ENCODE results near the gene WWTR1. TPM values are rescaled to one million over a fixed set of nuclear protein-coding genes. Genes with fewer than 3 reads are reported as not detected.

Gene WWTR1
- total RNA-seq, 1 experiment from 2014 or later, result 25.5 TPM

DNA sequence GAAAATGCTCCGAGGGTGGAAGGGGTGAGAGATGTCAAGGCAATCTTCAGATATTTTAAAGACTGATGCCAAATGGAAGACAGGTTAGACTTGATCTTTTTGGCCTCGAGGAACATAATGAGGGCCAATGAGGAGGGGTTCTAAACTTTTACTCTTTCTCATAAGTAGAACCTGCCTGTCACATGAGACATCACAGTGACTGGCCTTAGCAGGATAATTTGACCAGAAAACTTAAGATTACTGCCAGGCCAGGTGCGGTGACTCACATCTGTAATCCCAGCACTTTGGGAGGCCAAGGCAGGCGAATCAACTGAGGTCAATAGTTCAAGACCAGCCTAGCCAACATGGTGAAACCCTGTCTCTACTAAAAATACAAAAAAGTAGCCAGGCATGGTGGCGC, 171.1 kb downstream of the WWTR1 start:
- ATAC-seq, result no peak
- H3K4me3 Mint-ChIP-seq, result no peak overlapping the region
- TF ChIP-seq NR2C2 (CRISPR knock-in tag; IDR thresholded peaks at IDR 0.05) (no peak), ZNF138 (CRISPR knock-in tag; conservative IDR thresholded peaks at IDR 0.05) (no peak), PRRX2 (CRISPR knock-in tag; IDR thresholded peaks at IDR 0.05) (no peak)
- TF ChIP-seq, protein P1, sequence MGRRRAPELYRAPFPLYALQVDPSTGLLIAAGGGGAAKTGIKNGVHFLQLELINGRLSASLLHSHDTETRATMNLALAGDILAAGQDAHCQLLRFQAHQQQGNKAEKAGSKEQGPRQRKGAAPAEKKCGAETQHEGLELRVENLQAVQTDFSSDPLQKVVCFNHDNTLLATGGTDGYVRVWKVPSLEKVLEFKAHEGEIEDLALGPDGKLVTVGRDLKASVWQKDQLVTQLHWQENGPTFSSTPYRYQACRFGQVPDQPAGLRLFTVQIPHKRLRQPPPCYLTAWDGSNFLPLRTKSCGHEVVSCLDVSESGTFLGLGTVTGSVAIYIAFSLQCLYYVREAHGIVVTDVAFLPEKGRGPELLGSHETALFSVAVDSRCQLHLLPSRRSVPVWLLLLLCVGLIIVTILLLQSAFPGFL (CRISPR knock-in tag; IDR thresholded peaks at IDR 0.05; ENCODE audit: borderline replicate concordance), result no peak
- peaks cover 3% of the 10 kb centered on the region; the same call in 1 of the 2 replicates for H3K9me3 Mint-ChIP-seq
- no peak overlapping the region for H3K27ac Mint-ChIP-seq
- H3K4me1 Mint-ChIP-seq, result no peaks in the 10 kb centered on the region
- no peaks in the 10 kb centered on the region for H3K36me3 Mint-ChIP-seq
- no peak for DNase-seq (ENCODE audit: low spot score)
- H3K27me3 Mint-ChIP-seq (ENCODE audit: low read depth), result no peaks in the 10 kb centered on the region
- CTCF ChIA-PET, result interaction anchor here (0.6 to 1.7 kb wide), 4 partner anchors 14 to 531 kb away, joined by 3 to 4 read pairs (median 4); no protein-coding TSS in a partner anchor
- POLR2A ChIA-PET, result no interaction called here

DNA sequence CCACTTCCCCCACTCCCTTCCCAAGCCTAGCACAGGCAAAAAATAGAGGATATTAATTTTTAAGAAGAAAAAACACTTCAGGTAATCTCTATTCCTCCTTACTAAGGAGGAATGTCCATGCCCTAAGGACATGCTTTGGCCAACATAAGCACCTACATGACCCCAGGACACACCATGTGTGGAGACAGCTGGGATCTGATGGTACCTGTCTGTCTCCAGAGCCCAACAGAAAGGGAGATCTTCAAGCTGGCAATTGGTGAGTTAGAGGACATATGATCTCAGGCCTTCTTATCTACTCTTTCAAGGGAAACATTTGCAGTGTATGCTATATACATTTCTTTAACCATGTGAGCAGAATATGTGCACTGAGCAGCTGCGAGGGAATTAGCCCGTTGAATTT, 176.3 kb downstream of the WWTR1 start:
- H3K27me3 Mint-ChIP-seq (ENCODE audit: low read depth), result no peaks in the 10 kb centered on the region
- no peak overlapping the region for H3K27ac Mint-ChIP-seq
- H3K4me3 Mint-ChIP-seq, result no peak overlapping the region
- no peaks in the 10 kb centered on the region for H3K9me3 Mint-ChIP-seq
- TF ChIP-seq, protein P2, sequence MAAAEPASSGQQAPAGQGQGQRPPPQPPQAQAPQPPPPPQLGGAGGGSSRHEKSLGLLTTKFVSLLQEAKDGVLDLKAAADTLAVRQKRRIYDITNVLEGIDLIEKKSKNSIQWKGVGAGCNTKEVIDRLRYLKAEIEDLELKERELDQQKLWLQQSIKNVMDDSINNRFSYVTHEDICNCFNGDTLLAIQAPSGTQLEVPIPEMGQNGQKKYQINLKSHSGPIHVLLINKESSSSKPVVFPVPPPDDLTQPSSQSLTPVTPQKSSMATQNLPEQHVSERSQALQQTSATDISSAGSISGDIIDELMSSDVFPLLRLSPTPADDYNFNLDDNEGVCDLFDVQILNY (CRISPR knock-in tag; IDR thresholded peaks at IDR 0.05), result no peak
- TF ChIP-seq CREB1 (CRISPR knock-in tag; IDR thresholded peaks at IDR 0.05) (no peak), RELA (CRISPR knock-in tag; IDR thresholded peaks at IDR 0.05; ENCODE audit: borderline replicate concordance) (no peak), ESRRA (CRISPR knock-in tag; IDR thresholded peaks at IDR 0.05; ENCODE audit: borderline replicate concordance) (no peak), ZNF219 (CRISPR knock-in tag; IDR thresholded peaks at IDR 0.05; ENCODE audit: borderline replicate concordance) (no peak), FOXK1 (CRISPR knock-in tag; IDR thresholded peaks at IDR 0.05) (no peak), GRHL2 (CRISPR knock-in tag; IDR thresholded peaks at IDR 0.05; ENCODE audit: insufficient replicate concordance, severe bottlenecking) (no peak), JUN (CRISPR knock-in tag; IDR thresholded peaks at IDR 0.05) (no peak), ZNF317 (CRISPR knock-in tag; IDR thresholded peaks at IDR 0.05; ENCODE audit: borderline replicate concordance, low read depth) (no peak)
- TF ChIP-seq, protein P3, sequence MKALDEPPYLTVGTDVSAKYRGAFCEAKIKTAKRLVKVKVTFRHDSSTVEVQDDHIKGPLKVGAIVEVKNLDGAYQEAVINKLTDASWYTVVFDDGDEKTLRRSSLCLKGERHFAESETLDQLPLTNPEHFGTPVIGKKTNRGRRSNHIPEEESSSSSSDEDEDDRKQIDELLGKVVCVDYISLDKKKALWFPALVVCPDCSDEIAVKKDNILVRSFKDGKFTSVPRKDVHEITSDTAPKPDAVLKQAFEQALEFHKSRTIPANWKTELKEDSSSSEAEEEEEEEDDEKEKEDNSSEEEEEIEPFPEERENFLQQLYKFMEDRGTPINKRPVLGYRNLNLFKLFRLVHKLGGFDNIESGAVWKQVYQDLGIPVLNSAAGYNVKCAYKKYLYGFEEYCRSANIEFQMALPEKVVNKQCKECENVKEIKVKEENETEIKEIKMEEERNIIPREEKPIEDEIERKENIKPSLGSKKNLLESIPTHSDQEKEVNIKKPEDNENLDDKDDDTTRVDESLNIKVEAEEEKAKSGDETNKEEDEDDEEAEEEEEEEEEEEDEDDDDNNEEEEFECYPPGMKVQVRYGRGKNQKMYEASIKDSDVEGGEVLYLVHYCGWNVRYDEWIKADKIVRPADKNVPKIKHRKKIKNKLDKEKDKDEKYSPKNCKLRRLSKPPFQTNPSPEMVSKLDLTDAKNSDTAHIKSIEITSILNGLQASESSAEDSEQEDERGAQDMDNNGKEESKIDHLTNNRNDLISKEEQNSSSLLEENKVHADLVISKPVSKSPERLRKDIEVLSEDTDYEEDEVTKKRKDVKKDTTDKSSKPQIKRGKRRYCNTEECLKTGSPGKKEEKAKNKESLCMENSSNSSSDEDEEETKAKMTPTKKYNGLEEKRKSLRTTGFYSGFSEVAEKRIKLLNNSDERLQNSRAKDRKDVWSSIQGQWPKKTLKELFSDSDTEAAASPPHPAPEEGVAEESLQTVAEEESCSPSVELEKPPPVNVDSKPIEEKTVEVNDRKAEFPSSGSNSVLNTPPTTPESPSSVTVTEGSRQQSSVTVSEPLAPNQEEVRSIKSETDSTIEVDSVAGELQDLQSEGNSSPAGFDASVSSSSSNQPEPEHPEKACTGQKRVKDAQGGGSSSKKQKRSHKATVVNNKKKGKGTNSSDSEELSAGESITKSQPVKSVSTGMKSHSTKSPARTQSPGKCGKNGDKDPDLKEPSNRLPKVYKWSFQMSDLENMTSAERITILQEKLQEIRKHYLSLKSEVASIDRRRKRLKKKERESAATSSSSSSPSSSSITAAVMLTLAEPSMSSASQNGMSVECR (CRISPR knock-in tag; IDR thresholded peaks at IDR 0.05; ENCODE audit: borderline replicate concordance), result no peak
- TF ChIP-seq, protein P4, sequence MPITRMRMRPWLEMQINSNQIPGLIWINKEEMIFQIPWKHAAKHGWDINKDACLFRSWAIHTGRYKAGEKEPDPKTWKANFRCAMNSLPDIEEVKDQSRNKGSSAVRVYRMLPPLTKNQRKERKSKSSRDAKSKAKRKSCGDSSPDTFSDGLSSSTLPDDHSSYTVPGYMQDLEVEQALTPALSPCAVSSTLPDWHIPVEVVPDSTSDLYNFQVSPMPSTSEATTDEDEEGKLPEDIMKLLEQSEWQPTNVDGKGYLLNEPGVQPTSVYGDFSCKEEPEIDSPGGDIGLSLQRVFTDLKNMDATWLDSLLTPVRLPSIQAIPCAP (CRISPR knock-in tag; IDR thresholded peaks at IDR 0.05), result no peak
- TF ChIP-seq, protein P5, sequence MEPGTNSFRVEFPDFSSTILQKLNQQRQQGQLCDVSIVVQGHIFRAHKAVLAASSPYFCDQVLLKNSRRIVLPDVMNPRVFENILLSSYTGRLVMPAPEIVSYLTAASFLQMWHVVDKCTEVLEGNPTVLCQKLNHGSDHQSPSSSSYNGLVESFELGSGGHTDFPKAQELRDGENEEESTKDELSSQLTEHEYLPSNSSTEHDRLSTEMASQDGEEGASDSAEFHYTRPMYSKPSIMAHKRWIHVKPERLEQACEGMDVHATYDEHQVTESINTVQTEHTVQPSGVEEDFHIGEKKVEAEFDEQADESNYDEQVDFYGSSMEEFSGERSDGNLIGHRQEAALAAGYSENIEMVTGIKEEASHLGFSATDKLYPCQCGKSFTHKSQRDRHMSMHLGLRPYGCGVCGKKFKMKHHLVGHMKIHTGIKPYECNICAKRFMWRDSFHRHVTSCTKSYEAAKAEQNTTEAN (CRISPR knock-in tag; IDR thresholded peaks at IDR 0.05), result no peak
- TF ChIP-seq, protein P6, sequence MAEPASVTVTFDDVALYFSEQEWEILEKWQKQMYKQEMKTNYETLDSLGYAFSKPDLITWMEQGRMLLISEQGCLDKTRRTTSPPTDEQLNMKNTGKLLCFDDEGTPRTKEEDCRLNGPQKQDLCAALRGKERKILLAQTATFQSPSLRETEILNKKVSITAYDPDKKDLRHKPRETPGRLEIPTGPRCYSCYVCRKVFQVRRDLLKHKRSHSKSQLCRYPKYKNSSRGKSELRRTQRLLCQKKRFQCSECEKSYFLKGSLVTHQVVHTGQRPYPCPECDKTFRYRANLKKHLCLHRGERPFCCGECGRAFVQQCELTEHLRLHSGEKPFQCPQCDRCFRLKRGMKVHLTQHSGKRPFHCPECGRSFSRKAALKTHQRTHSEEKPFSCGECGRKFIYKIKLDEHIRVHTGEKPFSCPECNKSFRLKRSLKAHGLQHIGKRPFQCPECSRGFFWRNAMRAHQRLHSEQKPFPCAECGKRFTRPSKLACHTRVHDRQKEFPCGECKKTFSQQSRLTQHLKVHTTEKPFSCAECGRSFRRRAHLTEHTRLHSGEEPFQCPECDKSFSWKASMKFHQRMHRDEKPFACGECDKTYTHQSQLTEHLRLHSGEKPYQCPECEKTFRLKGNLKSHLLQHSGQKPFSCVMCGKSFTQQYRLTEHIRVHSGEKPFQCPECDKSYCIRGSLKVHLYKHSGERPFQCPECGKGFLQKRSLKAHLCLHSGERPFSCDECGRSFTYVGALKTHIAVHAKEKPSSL (CRISPR knock-in tag; conservative IDR thresholded peaks at IDR 0.05), result no peak
- TF ChIP-seq, protein P7, sequence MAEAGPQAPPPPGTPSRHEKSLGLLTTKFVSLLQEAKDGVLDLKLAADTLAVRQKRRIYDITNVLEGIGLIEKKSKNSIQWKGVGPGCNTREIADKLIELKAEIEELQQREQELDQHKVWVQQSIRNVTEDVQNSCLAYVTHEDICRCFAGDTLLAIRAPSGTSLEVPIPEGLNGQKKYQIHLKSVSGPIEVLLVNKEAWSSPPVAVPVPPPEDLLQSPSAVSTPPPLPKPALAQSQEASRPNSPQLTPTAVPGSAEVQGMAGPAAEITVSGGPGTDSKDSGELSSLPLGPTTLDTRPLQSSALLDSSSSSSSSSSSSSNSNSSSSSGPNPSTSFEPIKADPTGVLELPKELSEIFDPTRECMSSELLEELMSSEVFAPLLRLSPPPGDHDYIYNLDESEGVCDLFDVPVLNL (CRISPR knock-in tag; IDR thresholded peaks at IDR 0.05; ENCODE audit: borderline replicate concordance, low read depth), result no peak
- TF ChIP-seq, protein P8, sequence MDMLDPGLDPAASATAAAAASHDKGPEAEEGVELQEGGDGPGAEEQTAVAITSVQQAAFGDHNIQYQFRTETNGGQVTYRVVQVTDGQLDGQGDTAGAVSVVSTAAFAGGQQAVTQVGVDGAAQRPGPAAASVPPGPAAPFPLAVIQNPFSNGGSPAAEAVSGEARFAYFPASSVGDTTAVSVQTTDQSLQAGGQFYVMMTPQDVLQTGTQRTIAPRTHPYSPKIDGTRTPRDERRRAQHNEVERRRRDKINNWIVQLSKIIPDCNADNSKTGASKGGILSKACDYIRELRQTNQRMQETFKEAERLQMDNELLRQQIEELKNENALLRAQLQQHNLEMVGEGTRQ (CRISPR knock-in tag; IDR thresholded peaks at IDR 0.05), result no peak
- TF ChIP-seq, protein P9, sequence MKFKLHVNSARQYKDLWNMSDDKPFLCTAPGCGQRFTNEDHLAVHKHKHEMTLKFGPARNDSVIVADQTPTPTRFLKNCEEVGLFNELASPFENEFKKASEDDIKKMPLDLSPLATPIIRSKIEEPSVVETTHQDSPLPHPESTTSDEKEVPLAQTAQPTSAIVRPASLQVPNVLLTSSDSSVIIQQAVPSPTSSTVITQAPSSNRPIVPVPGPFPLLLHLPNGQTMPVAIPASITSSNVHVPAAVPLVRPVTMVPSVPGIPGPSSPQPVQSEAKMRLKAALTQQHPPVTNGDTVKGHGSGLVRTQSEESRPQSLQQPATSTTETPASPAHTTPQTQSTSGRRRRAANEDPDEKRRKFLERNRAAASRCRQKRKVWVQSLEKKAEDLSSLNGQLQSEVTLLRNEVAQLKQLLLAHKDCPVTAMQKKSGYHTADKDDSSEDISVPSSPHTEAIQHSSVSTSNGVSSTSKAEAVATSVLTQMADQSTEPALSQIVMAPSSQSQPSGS (CRISPR knock-in tag; IDR thresholded peaks at IDR 0.05; ENCODE audit: borderline replicate concordance, low read depth), result no peak
- ChIA-PET POLR2A (no interaction called here), CTCF (interaction anchor here (0.6 kb wide), 1 partner anchor 111 kb away, joined by 3 read pairs; no protein-coding TSS in a partner anchor)
- DNase-seq (ENCODE audit: low spot score) (no peak), ATAC-seq (no peak)
- H3K36me3 Mint-ChIP-seq, result no peaks in the 10 kb centered on the region
- peaks cover 8% of the 10 kb centered on the region for H3K4me1 Mint-ChIP-seq

Measured in WTC11 (cell line).